ENCODE data around the gene NCAPD3. TPM values are rescaled to one million over a fixed set of nuclear protein-coding genes. Genes with fewer than 3 reads are reported as not detected.

The NCAPD3 gene
- total RNA-seq = 17.3 and 20.2 TPM in 2 replicates

GRCh38 chr11:134223836-134224709, at the start of gene NCAPD3, which contains the start of gene VPS26B:
Gene NCAPD3 (minus strand): TSS chr11:134223967. CDS start chr11:134223926, 41 bp downstream.
Gene VPS26B (plus strand): TSS chr11:134224671. CDS start chr11:134225123, 452 bp downstream.

GRCh38 chr11:134253188-134253993, 29.6 kb upstream of the NCAPD3 start, which contains the start of the genes ACAD8 and THYN1:
Gene ACAD8 (plus strand): TSS chr11:134253568. CDS start chr11:134253601, 33 bp downstream.
Gene THYN1 (minus strand): TSS chr11:134253352. CDS start chr11:134252882, 470 bp downstream.

Other genes with a start within 250 kb of the NCAPD3 start
- 87.6 and 108 TPM in 2 replicates for gene JAM3, start 154.9 kb downstream of the NCAPD3 start, total RNA-seq
- gene VPS26B, start 704 bp upstream of the NCAPD3 start, total RNA-seq = 30.7 and 38.0 TPM in 2 replicates
- 57.2 and 64.1 TPM in 2 replicates for gene THYN1, start 29.4 kb upstream of the NCAPD3 start, total RNA-seq
- gene ACAD8, start 29.6 kb upstream of the NCAPD3 start, total RNA-seq = 17.4 and 18.8 TPM in 2 replicates
- not detected in 2 replicates for gene GLB1L3, start 52.4 kb upstream of the NCAPD3 start, total RNA-seq
- gene GLB1L2, start 108.0 kb upstream of the NCAPD3 start, total RNA-seq = 0.19 and 0.36 TPM in 2 replicates
- 0.09 TPM in 2 replicates for gene B3GAT1, start 188.3 kb upstream of the NCAPD3 start, total RNA-seq

Data from endothelial cell of coronary artery (primary cell).